ENCODE measurements around the gene ASB10.

DNA sequence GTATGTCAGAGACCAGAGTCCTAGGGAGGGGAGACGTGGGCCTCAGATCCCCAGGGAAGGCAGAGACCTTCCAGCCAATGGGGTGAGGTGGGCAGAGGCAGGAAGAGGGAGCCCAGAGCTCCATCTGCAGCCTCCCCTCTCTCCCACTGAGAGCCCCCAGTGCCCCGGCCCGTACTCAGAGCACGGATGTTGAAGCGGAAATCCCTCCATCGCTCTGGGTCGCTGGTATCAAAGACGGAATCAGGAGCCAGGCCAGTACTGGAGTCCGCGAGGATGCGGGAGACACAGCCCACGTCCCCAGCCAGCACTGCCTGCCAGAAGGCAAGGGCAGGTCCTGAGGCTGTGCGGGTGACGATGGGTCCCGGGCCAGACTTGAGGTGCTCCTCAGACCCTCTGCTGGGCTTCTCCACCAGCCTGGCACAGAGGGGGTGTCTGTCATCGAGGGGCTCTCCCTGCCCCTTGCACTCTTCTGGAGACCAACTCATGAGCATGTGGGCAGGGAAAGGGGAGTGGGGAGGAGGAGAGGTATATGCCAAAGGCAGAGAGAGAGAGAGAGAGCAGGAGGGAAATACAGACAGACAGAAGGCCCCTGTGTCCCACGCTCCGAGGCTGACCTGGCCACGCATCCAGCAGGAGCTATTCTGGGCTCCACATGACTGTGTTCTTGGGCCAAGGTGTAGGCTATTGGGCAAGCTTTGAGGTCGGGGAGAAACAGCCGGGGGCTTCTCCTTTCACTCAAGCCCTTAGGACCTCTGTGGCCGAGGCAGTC is at the start of gene ASB10:
- TF ChIP-seq CTCF (IDR thresholded peaks at IDR 0.05): no peak
- no peak for TF ChIP-seq POLR2A (IDR thresholded peaks at IDR 0.05)

Measured in esophagus squamous epithelium (tissue), 4 donors.